HG03575 (cell line): ENCODE measurements around the gene DENND1B.
"Not testable (repeated sequence)": the region's sequence is repeated elsewhere in the genome, so short reads cannot be mapped to it uniquely, and the experiment has no call there.

Source experiments
- ATAC-seq: cut with Tn5 transposase; IDR thresholded peaks from one replicate; pipeline ENCODE4 v1.9.1; 2021; ENCODE audit not compliant: unreplicated experiment, insufficient number of reproducible peaks, low FRiP score; ENCODE audit errors: extremely low read depth

Gene DENND1B

GRCh38 chr1:197606168-197606845, 169.0 kb downstream of the DENND1B start:
- no peak for ATAC-seq

- ATAC-seq = no peak
Observed at GRCh38 chr1:197604302-197604701, 171.0 kb downstream of the DENND1B start.

- ATAC-seq = no peak
Observed at GRCh38 chr1:197600751-197601150, 174.5 kb downstream of the DENND1B start.

DNA sequence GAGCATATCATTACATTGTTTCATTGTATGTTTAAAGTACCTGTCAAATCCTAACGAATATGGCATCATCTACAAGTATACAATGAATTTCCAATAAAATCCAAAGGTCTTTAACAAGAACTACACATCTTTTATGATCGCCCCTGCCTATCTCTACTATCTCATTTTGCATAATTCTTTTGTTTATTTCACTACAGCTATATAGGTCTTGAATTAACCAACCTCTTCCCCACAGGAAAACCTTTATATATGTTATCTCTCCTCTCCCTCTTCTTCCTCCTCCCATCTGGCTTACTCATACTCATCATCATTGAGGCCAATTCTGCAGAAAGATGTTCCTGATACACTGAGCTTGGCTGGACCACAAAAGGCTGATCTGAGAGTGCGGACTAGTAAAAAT, 175.5 kb downstream of the DENND1B start:
- ATAC-seq = no peak

- no peak for ATAC-seq
Observed at GRCh38 chr1:197598935-197599334, 176.3 kb downstream of the DENND1B start.

DNA sequence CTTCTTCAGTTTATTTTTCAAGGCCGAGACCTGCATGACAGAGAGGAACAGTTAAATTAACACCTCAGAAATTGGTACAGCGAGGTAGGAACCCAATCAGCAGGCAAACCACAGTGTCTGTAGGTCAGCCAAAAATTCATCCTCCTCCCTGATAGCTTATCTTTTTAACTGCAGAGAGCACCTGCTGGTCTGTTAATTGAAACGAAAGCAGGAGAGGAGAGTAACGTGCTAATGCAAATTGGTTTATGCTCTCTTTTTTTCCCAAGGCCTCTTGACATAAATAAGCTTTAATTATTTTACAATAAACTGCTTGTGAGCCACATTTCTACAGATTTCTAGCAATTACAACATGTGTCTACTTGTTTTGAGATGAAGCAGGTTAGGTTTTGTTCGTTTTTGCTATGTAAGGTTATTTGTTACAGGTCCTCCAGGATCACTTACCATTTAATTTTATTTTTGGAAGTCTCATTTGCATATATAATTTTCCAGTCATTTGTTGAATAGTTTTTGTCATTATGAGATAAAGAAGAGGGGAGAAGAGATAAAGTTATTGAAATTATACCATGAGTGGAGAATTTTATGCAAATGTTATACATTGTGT, 179.9 kb downstream of the DENND1B start:
- ATAC-seq = no peak

GRCh38 chr1:197590687-197591086, 184.6 kb downstream of the DENND1B start:
- ATAC-seq = no peak

DNA sequence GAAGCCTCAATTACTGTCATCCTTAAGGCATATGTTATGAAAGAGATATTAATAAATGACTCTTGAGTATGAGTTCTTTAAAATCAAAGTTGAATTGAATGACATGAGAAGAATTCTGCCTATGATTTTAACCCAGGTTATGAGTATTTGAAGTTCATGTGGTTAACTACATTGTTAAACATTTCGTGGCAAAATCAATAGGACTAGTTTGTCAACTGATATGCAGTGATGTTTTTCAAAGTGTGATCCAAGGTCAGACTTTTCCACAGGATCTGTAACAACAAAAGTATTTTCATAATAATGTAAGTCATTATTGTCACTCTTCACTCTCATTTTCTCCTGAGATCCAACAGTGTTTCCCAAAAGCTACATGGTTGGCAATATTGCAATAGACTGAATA, 189.5 kb downstream of the DENND1B start:
- no peak for ATAC-seq

DNA sequence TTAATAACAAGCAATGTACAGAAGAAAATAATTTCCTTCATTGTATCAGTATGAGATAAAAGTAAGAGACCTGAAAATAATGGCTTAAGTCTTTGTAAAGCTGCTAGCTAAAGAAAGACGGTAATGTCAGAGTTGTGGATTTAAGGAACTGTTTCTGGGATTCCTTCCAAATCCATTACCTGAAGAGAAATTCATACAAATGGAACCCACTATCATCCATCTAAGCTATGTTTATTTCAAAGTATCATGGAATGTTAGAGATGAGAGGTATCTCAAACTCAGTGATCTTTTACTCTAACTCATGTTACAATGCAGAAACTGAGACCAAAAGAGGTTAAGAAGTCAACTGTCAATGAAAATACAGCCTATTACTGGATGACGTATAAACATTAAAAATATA, 197.7 kb downstream of the DENND1B start:
- ATAC-seq = no peak

DNA sequence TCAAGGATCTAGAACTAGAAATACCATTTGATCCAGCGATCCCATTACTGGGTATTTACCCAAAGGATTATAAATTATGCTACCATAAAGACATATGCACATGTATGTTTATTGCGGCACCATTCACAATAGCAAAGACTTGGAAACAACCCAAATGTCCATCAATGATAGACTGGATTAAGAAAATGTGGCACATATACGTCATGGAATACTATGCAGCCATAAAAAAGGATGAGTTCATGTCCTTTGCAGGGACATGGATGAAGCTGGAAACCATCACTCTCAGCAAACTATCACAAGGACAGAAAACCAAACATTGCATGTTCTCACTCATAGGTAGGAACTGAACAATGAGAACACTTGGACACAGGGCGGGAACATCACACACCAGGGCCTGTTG, 199.7 kb downstream of the DENND1B start:
- not testable (repeated sequence) for ATAC-seq

DNA sequence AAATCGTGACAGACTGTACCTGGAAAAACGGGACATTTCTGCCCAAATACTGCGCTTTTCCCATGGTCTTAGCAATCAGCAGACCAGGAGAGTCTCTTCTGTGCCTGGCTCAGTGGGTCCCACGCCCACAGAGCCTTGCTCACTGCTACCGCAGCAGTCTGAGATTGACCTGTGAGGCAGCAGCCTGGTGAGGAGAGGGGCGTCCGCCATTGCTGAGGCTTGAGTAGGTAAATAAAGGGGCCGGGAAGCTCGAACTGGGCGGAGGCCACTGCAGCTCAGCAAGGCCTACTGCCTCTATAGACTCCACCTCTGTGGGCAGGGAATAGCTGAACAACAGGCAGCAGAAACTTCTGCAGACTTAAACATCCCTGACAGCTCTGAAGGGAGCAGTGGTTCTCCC, 203.1 kb downstream of the DENND1B start:
- no peak for ATAC-seq

GRCh38 chr1:197567442-197567841, 207.8 kb downstream of the DENND1B start:
- ATAC-seq = no peak

DNA sequence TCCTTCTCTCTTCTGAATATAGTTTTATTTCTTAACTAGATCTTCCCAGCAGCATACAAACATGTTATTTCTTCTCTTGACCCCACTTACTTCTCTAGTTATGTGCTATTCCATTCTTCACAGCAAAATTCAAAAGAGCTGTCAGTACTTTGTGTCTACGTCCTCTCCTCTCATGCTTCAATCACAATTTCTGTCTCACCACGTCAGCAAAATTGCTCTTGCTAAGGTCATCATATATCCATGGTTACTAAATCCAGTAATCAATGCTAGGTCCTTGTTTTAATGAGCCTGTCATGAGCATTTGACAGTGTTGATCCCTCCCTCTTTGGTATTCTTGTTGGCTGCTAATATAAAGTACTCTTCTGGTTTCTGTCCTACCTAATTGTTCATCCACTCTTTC, 214.2 kb downstream of the DENND1B start:
- no peak for ATAC-seq

GRCh38 chr1:197559655-197560054, 215.6 kb downstream of the DENND1B start:
- ATAC-seq = no peak

GRCh38 chr1:197559244-197559643, 216.0 kb downstream of the DENND1B start:
- ATAC-seq = no peak

DNA sequence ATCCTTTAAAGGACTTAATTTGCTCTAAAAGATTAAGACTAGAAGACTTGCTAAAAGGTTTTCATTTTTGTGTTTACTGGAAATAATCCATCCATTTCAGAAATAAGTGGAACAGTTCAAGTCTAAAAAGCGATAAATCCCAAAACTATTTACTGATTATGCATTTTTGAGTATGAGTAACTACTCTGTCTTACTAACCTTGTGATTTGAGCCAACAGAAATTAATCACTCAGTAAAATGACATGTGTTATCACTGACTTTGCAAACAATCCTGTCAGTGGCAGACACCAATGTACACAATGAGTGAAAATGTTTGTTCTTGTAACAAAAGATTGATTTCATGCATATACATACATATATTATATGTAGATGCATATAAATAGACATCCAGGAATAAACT, 218.0 kb downstream of the DENND1B start:
- no peak for ATAC-seq

DNA sequence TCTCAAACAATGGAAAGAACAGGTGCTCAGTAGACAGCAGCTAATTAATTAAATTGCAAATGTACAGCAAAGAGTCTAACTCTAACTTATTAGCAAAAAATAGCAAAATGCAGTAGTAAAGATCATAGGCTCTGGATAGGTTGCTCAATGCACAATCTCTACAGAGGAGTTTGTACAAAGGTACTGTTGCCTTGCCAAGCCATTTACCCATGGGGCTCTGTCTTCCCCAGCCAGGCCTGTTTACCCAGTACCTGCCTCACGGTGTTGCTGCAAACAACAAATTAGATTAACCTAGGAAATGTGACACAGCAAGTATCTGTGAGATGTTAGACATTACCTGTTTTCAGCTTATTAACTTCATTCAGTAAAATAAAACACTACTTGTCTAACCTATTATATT, 222.0 kb downstream of the DENND1B start:
- no peak for ATAC-seq

DNA sequence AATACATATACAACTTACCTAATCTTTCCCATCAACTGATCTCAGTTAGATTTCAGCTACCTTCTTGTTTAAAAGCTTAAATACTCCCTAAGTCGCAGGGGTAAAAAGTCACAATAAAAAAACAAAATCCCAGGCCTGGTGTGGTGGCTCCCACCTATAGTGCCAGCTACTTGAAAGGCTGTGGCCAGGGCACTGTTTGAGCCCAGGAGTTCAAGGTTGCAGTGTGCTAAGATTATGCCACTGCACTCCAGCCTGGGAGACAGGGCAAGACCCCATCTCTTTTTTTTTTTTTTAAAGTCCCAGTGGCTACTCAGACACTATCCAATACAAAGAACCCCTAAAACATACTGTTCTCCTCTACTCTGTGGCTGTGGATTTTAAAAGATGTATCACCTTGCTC, 228.3 kb downstream of the DENND1B start:
- no peak for ATAC-seq

DNA sequence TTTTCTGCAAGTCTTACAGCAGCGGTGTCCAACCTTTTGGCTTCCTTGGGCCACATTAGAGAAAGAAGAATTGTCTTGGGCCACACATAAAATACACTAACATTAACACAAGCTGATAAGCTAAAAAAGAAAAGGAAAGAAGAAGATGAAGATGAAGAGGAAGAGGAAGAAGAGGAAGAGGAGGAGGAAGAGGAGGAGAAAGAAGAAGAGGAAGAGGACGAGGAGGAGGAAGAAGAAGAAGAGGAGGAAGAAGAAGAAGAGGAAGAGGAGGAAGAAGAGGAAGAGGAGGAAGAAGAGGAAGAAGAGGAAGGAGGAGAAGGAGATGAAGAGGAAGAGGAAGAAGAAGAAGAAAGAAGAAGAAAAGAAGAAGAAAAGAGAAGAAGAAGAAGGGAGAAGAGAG, 230.7 kb downstream of the DENND1B start:
- no peak for ATAC-seq

DNA sequence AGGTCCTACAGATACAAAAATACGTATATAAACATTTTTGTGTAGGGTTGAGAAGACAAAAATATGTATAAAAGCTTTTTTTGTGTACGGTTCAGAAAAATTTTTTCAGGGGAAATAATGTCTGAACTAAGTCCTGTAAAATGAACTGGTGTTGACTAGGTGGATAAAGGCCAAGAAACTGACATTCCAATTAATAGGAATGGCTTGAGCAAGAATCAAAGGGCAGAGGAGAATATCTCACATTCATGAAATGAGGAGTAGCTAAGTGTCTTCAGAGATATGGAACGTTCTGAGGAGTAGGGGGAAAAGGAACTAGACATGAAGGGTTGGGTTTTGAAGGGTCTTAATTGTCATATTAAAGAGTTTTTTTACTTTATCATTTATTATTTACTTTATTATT, 231.2 kb downstream of the DENND1B start:
- ATAC-seq = no peak

DNA sequence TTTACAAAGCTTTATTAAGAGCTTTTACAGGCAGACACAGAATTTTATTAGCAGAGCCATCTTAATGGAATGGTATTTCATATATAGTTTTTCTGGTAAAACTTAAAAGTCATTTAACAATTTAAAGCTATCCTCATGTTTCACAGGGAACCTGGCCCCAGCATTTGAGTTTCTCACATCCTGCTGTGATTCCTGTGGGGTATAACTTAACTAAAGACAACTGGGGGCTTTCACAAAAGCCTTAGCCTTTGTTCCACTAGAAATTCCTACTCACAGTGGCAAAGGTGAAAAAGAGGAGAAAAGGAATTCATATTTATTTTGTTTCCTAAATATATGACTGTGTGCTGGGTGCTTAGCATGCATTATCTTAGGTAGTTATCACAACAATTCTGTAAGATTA, 233.9 kb downstream of the DENND1B start:
- no peak for ATAC-seq
